ENCODE results near the gene PRKCQ. TPM values are rescaled to one million over a fixed set of nuclear protein-coding genes. Genes with fewer than 3 reads are reported as not detected.

PRKCQ gene
- total and polyA plus RNA-seq, 4 donors = 0.13 to 3.3 (median 0.45) TPM

DNA sequence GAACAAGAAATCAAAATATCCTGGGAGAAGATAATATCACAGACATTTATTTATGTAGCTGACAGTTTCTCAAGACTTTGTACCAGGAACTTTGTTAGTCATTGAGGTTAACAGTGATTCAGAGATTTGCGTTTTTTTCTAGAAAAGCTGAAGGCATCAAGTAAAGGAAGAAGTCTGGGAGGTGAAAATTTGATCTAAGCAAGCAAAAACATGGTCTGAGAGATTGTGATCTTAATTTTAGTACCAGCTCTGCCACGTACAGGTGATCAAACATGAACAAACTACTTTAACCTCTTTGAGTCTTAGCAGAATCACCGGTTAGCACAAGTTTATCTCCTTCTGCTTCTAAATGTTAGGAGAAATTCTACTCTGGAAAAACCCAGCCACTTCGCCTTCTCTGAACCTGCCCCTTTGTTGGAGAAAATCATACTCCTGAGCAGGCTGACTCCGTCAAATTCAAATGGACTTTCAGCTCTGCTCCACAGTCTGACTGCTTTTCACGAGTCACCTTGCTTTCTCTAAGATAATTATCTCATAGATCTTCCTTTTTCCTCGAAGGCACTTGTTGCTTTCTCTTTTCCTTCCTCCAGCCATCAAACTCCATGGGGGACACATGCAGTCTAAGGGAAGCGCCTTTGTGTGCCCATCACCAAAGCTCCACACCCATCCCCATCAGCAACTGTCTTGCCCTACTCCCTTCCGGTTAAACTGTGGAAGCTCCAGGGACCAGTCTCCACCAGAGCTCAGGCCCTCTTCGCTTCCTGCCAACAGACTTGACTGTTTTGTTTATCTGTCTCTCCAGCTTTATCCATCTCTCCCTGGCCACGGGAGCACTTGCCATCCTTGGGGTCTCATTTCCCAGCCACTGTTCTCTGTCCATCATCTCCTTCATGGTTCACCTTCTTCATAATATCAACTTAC lies 86.3 kb downstream of the PRKCQ start:
- H3K9ac ChIP-seq (ENCODE audit: low read depth in 1 of 2, low read length in 2 of 2) = no peak overlapping the region
- H3K9me3 ChIP-seq (ENCODE audit: control insufficient read depth in 4 of 4, low read length in 3 of 4) = no peaks in the 10 kb centered on the region
- H3K27me3 ChIP-seq (ENCODE audit: control insufficient read depth in 4 of 4, insufficient read depth in 4 of 4, low read length in 3 of 4) = peaks cover 0 to 5% (median 0%) of the 10 kb centered on the region in 4 donors
- DNase-seq (ENCODE audit: low spot score) = no peak
- H3K4me3 ChIP-seq (ENCODE audit: low read depth in 1 of 3, low read length in 3 of 3) = no peak overlapping the region
- 72% methylated on average over 11 of the region's 11 CpGs for WGBS
- no peak overlapping the region for H3K27ac ChIP-seq (ENCODE audit: low read depth in 1 of 2, low read length in 2 of 2)
- no peak for TF ChIP-seq HNF4G (IDR thresholded peaks at IDR 0.05)
- no peak for TF ChIP-seq HNF4A (conservative IDR thresholded peaks at IDR 0.05)
- no peak for TF ChIP-seq CTCF (IDR thresholded peaks at IDR 0.05; ENCODE audit: low read depth, low read length, missing input control)
- no peak for TF ChIP-seq FOXA2 (IDR thresholded peaks at IDR 0.05)
- no peak for TF ChIP-seq REST (IDR thresholded peaks at IDR 0.05)
- TF ChIP-seq RAD21 (IDR thresholded peaks at IDR 0.05) = no peak
- no peak for TF ChIP-seq YY1 (IDR thresholded peaks at IDR 0.05)
- no peak for TF ChIP-seq GABPA (IDR thresholded peaks at IDR 0.05 in 1 of 2, conservative IDR thresholded peaks at IDR 0.05 in 1 of 2)
- no peak for TF ChIP-seq ZBTB33 (IDR thresholded peaks at IDR 0.05)
- TF ChIP-seq EGR1 (IDR thresholded peaks at IDR 0.05; ENCODE audit: low read depth in 2 of 2) = no peak
- TF ChIP-seq FOXA1 (IDR thresholded peaks at IDR 0.05) = no peak
- TF ChIP-seq NR2F2 (IDR thresholded peaks at IDR 0.05) = no peak
- no peaks in the 10 kb centered on the region for H3K36me3 ChIP-seq (ENCODE audit: control insufficient read depth in 4 of 4, insufficient read depth in 3 of 4, low read depth in 1 of 4, low read length in 3 of 4)
- no peaks in the 10 kb centered on the region for H3K4me1 ChIP-seq (ENCODE audit: control insufficient read depth in 4 of 4, insufficient read depth in 4 of 4, low read length in 3 of 4)

DNA sequence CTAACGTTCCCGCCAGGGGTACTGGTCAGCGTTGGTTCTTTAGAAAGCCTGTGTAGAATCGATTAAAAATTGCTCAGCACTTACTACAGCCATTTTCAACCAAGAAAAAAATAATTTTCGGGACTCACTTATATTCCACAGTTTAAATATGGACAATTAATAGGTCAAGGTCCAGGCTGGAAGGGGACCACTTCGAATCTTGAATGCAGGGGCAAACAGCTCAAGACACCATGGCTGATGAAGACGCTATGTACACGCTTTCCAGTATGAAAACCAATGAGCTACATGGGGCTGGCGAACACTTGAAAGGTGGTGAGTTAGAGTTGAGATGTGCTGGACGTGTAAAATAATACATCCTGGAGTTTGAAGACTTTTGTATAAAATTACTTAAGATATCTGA lies 87.2 kb downstream of the PRKCQ start:
- DNase-seq (ENCODE audit: low spot score) = no peak
- Histone ChIP-seq H3K9ac (ENCODE audit: low read depth in 1 of 2, low read length in 2 of 2) (no peak overlapping the region), H3K27ac (ENCODE audit: low read depth in 1 of 2, low read length in 2 of 2) (no peak overlapping the region), H3K4me1 (ENCODE audit: control insufficient read depth in 4 of 4, insufficient read depth in 4 of 4, low read length in 3 of 4) (no peaks in the 10 kb centered on the region), H3K27me3 (ENCODE audit: control insufficient read depth in 4 of 4, insufficient read depth in 4 of 4, low read length in 3 of 4) (peaks cover 0 to 2% (median 0%) of the 10 kb centered on the region in 4 donors), H3K9me3 (ENCODE audit: control insufficient read depth in 4 of 4, low read length in 3 of 4) (no peaks in the 10 kb centered on the region), H3K4me3 (ENCODE audit: low read depth in 1 of 3, low read length in 3 of 3) (no peak overlapping the region), H3K36me3 (ENCODE audit: control insufficient read depth in 4 of 4, insufficient read depth in 3 of 4, low read depth in 1 of 4, low read length in 3 of 4) (no peaks in the 10 kb centered on the region)
- WGBS = 87% methylated on average over 10 of the region's 10 CpGs
- TF ChIP-seq CTCF (IDR thresholded peaks at IDR 0.05; ENCODE audit: low read depth, low read length, missing input control) (no peak), RXRA (IDR thresholded peaks at IDR 0.05) (no peak), NR2F2 (IDR thresholded peaks at IDR 0.05) (no peak), SP1 (IDR thresholded peaks at IDR 0.05) (no peak), MAX (IDR thresholded peaks at IDR 0.05) (no peak), FOXA2 (IDR thresholded peaks at IDR 0.05) (no peak), ATF3 (IDR thresholded peaks at IDR 0.05) (no peak), HNF4G (IDR thresholded peaks at IDR 0.05) (no peak), RAD21 (IDR thresholded peaks at IDR 0.05) (no peak), YY1 (IDR thresholded peaks at IDR 0.05) (no peak), TAF1 (conservative IDR thresholded peaks at IDR 0.05) (no peak), EGR1 (IDR thresholded peaks at IDR 0.05; ENCODE audit: low read depth in 2 of 2) (no peak), ZBTB33 (IDR thresholded peaks at IDR 0.05) (no peak), FOXA1 (IDR thresholded peaks at IDR 0.05) (no peak), HNF4A (conservative IDR thresholded peaks at IDR 0.05) (no peak)

Measured in liver (tissue), 9 donors.